SK-N-SH (cell line): ENCODE measurements around the gene DIO3. TPM values are rescaled to one million over a fixed set of nuclear protein-coding genes. Genes with fewer than 3 reads are reported as not detected.

ENCODE experiments used
- CTCF ChIA-PET: fragments of 300-600, 350-600 bp; formaldehyde crosslinking; extraction: SDS; loops from one replicate; lab custom pipeline; 2021; lab: Yijun Ruan, JAX
- POLR2A ChIA-PET: fragments of 350-600 bp; sonication (Branson Sonifier 250); formaldehyde crosslinking; extraction: SDS; loops from one replicate; lab custom pipeline; 2020; ENCODE audit warnings: antibody characterized with exemption, inconsistent platforms; lab: Yijun Ruan, JAX
- DNase-seq: peaks from one replicate; pipeline ENCODE4 v3.0.0; 2012
- H2AFZ ChIP-seq: fragments of 200-600 bp; sonication (generic); 2 replicates; pipeline ENCODE4 v1.8.1; 2016; ENCODE audit warnings: antibody characterized with exemption, mild to moderate bottlenecking, low read depth
- H3F3A ChIP-seq: fragments of 200-600 bp; sonication (generic); replicated peaks from 2 replicates; pipeline ENCODE3; 2016; ENCODE audit warnings: antibody characterized with exemption, mild to moderate bottlenecking; ENCODE audit not compliant: insufficient read depth
- H3K27ac ChIP-seq, 2 experiments: fragments of 200-500 bp in 1 of 2; fragments of 200-600 bp in 1 of 2; sonication (Bioruptor generic) in 1 of 2; sonication (generic), shearing (Covaris generic) in 1 of 2; 2 replicates each; pipeline versions ENCODE4 v1.5.1 to v1.6.1; 2014 to 2016; ENCODE audit warnings: low read depth in 2 of 2, inconsistent platforms in 1 of 2, low read length in 1 of 2, mild to moderate bottlenecking in 1 of 2, mixed read lengths in 1 of 2
- H3K27me3 ChIP-seq: fragments of 200-600 bp; sonication (generic), shearing (Covaris generic); 2 replicates; pipeline ENCODE4 v1.6.1; 2016; ENCODE audit warnings: mixed run types; ENCODE audit not compliant: insufficient read depth
- H3K36me3 ChIP-seq, 2 experiments: fragments of 200-500 bp in 1 of 2; fragments of 200-600 bp in 1 of 2; sonication (Bioruptor generic) in 1 of 2; sonication (generic) in 1 of 2; replicated peaks in 1 of 2; 2 replicates each; pipeline versions ENCODE3 to v1.5.1; 2014 to 2016; ENCODE audit warnings: low read length in 1 of 2, mild to moderate bottlenecking in 1 of 2; ENCODE audit not compliant: insufficient read depth in 2 of 2, control insufficient read depth in 1 of 2
- H3K4me1 ChIP-seq, 2 experiments: fragments of 200-500 bp in 1 of 2; fragments of 200-600 bp in 1 of 2; sonication (Bioruptor generic) in 1 of 2; sonication (generic), shearing (Covaris generic) in 1 of 2; 2 replicates each; pipeline versions ENCODE4 v1.5.1 to v1.6.1; 2014 to 2016; ENCODE audit warnings: low read depth in 1 of 2, low read length in 1 of 2, mixed run types in 1 of 2; ENCODE audit not compliant: insufficient read depth in 2 of 2, control insufficient read depth in 1 of 2
- H3K4me2 ChIP-seq: fragments of 200-600 bp; sonication (generic), shearing (Covaris generic); 2 replicates; pipeline ENCODE4 v1.6.1; 2017; ENCODE audit warnings: mixed run types
- H3K4me3 ChIP-seq, 2 experiments: fragments of 200-500 bp in 1 of 2; fragments of 200-600 bp in 1 of 2; sonication (Bioruptor generic) in 1 of 2; sonication (generic), shearing (Covaris generic) in 1 of 2; 2 replicates each; pipeline versions ENCODE4 v1.5.1 to v1.8.1; 2014 to 2016; ENCODE audit warnings: low read depth in 2 of 2, inconsistent platforms in 1 of 2, low read length in 1 of 2, mild to moderate bottlenecking in 1 of 2, mixed read lengths in 1 of 2, moderate library complexity in 1 of 2
- H3K79me2 ChIP-seq: fragments of 200-600 bp; sonication (generic); 2 replicates; pipeline ENCODE4 v1.8.1; 2017; ENCODE audit warnings: mild to moderate bottlenecking; ENCODE audit not compliant: insufficient read depth
- H3K9ac ChIP-seq: fragments of 200-600 bp; sonication (generic); 2 replicates; pipeline ENCODE4 v1.6.1; 2017; ENCODE audit warnings: mixed run types
- H3K9me2 ChIP-seq: fragments of 200-600 bp; sonication (generic); 2 replicates; pipeline ENCODE4 v1.6.1; 2017; ENCODE audit warnings: mixed run types
- H3K9me3 ChIP-seq: fragments of 200-600 bp; sonication (generic); 2 replicates; pipeline ENCODE4 v1.6.1; 2017; ENCODE audit warnings: mixed run types, mild to moderate bottlenecking, moderate library complexity
- H4K20me1 ChIP-seq: fragments of 200-600 bp; sonication (generic); 2 replicates; pipeline ENCODE4 v1.6.1; 2017; ENCODE audit warnings: mild to moderate bottlenecking, mixed run types; ENCODE audit not compliant: insufficient read depth
- CHD2 ChIP-seq: fragments of 150-350 bp; IDR thresholded peaks from 2 replicates; pipeline ENCODE4 v1.6.1; 2018; ENCODE audit warnings: low read length; ENCODE audit not compliant: partially characterized antibody
- CTCF ChIP-seq: fragments of 200-600 bp; sonication (generic); IDR thresholded peaks from 2 replicates; pipeline ENCODE4 v1.6.1; 2017; ENCODE audit warnings: antibody characterized with exemption, mild to moderate bottlenecking, moderate library complexity
- ELF1 ChIP-seq: IDR thresholded peaks from 2 replicates; pipeline ENCODE4 v1.4.0; 2012
- EP300 ChIP-seq, 2 experiments: IDR thresholded peaks; 2 replicates each; pipeline versions ENCODE4 v1.4.0 to v1.6.1; 2012; ENCODE audit warnings: borderline replicate concordance in 1 of 2, low read depth in 1 of 2, low read length in 1 of 2
- EZH2phosphoT487 ChIP-seq: fragments of 200-600 bp; sonication (generic); IDR thresholded peaks from 2 replicates; pipeline ENCODE4 v1.6.1; 2017; ENCODE audit warnings: low read depth, mixed run types, mild to moderate bottlenecking, antibody characterized with exemption, moderate library complexity, borderline replicate concordance
- FOXJ3 ChIP-seq: sonication (generic); formaldehyde crosslinking; IDR thresholded peaks from 2 replicates; pipeline ENCODE4 v1.5.1; 2020; ENCODE audit warnings: mild to moderate bottlenecking, missing genetic modification reagents
- FOXM1 ChIP-seq: IDR thresholded peaks from 2 replicates; pipeline ENCODE4 v1.4.0; 2012; ENCODE audit warnings: low read depth, mild to moderate bottlenecking
- MXI1 ChIP-seq: IDR thresholded peaks from 2 replicates; pipeline ENCODE4 v1.6.1; 2012; ENCODE audit warnings: mild to moderate bottlenecking, low read depth, low read length, improper control_type of control experiment
- NFIC ChIP-seq: IDR thresholded peaks from 2 replicates; pipeline ENCODE4 v1.4.0; 2012; ENCODE audit warnings: borderline replicate concordance
- SMC3 ChIP-seq: IDR thresholded peaks from 2 replicates; pipeline ENCODE4 v1.6.1; 2012; ENCODE audit warnings: low read depth, low read length, improper control_type of control experiment
- TCF12 ChIP-seq: IDR thresholded peaks from 2 replicates; pipeline ENCODE4 v1.4.0; 2012
- TEAD4 ChIP-seq: IDR thresholded peaks from 2 replicates; pipeline ENCODE4 v1.4.0; 2012; ENCODE audit warnings: mild to moderate bottlenecking, borderline replicate concordance; ENCODE audit not compliant: insufficient read depth
- USF1 ChIP-seq: IDR thresholded peaks from 2 replicates; pipeline ENCODE4 v1.4.0; 2012; ENCODE audit warnings: low read depth, borderline replicate concordance
- USF2 ChIP-seq: fragments of 150-350 bp; IDR thresholded peaks from 2 replicates; pipeline ENCODE4 v1.6.1; 2017; ENCODE audit warnings: antibody characterized with exemption, low read length, low read depth, borderline replicate concordance
- YY1 ChIP-seq: IDR thresholded peaks from 2 replicates; pipeline ENCODE4 v1.4.0; 2012; ENCODE audit warnings: low read depth, mild to moderate bottlenecking
- WGBS: methylation state at CpG from one replicate; pipeline ENCODE4 v1.1.6; 2017; ENCODE audit warnings: low lambda C conversion rate; 5-methylcytosine and 5-hydroxymethylcytosine counted together
- polyA plus RNA-seq, 3 experiments: library from polyadenylated mRNA; depleted of rRNA; stranded (reverse); fragments of >200 nt; gene quantifications; 2 replicates each; pipeline ENCODE4 v1.2.3, GENCODE V29; 2012
- TF ChIP-seq, protein P1 (sequence below): IDR thresholded peaks from 2 replicates; pipeline ENCODE4 v1.4.0; 2012; ENCODE audit warnings: low read depth
- TF ChIP-seq, protein P2 (sequence below): IDR thresholded peaks from 2 replicates; pipeline ENCODE4 v1.6.1; 2012; ENCODE audit warnings: mild to moderate bottlenecking, low read depth, low read length, moderate library complexity
- TF ChIP-seq, protein P3 (sequence below): IDR thresholded peaks from 2 replicates; pipeline ENCODE4 v1.4.0; 2012; ENCODE audit warnings: low read depth, borderline replicate concordance

Gene DIO3
- polyA plus RNA-seq, 1 of the 3 experiments (the other 2 are of a cell fraction), result not detected

DNA sequence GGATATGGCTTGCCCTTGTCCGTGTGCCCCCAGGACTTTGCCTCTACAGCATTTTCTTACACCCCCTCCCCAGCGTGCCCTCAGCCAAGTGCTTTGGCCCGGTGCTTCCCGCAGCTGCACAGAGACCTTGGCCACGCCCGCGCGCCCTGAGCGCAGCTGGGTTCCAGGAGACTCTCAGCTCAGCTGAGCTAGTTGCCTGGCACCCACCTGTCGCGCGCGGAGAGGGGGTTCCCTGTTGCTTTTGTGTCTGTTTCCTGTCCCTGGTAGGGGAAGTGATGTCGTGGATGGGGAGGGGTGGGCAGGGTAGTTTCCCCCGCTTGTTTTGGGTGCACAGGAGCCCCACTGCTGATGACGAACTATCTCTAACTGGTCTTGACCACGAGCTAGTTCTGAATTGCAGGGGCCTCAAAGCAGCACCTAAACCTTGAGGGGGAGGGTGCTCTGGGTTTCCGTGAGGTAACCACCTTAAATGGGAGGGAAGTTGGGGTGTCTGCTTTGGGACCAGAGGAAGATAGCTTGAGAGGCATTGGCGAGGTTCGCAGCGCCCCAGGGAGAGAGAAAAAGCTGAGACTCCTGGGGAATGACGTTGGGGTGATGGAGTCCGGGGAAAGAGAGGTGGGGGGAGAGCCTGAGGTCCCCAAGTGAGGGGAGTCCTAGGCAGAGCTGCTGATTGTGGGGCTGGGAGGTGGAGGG, 1.5 kb downstream of the DIO3 start:
- TF ChIP-seq EZH2phosphoT487 (no peak), EP300 (IDR thresholded peaks at IDR 0.05; ENCODE audit: borderline replicate concordance in 1 of 2, low read depth in 1 of 2, low read length in 1 of 2) (no peak), FOXJ3 (CRISPR knock-in tag) (no peak), FOXM1 (no peak), MXI1 (no peak), NFIC (no peak), USF1 (no peak), TCF12 (no peak), CHD2 (no peak), SMC3 (no peak), YY1 (no peak), CTCF (no peak), USF2 (no peak), TEAD4 (no peak), ELF1 (no peak)
- TF ChIP-seq, protein P1, sequence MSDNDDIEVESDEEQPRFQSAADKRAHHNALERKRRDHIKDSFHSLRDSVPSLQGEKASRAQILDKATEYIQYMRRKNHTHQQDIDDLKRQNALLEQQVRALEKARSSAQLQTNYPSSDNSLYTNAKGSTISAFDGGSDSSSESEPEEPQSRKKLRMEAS, result no peak
- TF ChIP-seq, protein P2, sequence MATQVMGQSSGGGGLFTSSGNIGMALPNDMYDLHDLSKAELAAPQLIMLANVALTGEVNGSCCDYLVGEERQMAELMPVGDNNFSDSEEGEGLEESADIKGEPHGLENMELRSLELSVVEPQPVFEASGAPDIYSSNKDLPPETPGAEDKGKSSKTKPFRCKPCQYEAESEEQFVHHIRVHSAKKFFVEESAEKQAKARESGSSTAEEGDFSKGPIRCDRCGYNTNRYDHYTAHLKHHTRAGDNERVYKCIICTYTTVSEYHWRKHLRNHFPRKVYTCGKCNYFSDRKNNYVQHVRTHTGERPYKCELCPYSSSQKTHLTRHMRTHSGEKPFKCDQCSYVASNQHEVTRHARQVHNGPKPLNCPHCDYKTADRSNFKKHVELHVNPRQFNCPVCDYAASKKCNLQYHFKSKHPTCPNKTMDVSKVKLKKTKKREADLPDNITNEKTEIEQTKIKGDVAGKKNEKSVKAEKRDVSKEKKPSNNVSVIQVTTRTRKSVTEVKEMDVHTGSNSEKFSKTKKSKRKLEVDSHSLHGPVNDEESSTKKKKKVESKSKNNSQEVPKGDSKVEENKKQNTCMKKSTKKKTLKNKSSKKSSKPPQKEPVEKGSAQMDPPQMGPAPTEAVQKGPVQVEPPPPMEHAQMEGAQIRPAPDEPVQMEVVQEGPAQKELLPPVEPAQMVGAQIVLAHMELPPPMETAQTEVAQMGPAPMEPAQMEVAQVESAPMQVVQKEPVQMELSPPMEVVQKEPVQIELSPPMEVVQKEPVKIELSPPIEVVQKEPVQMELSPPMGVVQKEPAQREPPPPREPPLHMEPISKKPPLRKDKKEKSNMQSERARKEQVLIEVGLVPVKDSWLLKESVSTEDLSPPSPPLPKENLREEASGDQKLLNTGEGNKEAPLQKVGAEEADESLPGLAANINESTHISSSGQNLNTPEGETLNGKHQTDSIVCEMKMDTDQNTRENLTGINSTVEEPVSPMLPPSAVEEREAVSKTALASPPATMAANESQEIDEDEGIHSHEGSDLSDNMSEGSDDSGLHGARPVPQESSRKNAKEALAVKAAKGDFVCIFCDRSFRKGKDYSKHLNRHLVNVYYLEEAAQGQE, result no peak
- TF ChIP-seq, protein P3, sequence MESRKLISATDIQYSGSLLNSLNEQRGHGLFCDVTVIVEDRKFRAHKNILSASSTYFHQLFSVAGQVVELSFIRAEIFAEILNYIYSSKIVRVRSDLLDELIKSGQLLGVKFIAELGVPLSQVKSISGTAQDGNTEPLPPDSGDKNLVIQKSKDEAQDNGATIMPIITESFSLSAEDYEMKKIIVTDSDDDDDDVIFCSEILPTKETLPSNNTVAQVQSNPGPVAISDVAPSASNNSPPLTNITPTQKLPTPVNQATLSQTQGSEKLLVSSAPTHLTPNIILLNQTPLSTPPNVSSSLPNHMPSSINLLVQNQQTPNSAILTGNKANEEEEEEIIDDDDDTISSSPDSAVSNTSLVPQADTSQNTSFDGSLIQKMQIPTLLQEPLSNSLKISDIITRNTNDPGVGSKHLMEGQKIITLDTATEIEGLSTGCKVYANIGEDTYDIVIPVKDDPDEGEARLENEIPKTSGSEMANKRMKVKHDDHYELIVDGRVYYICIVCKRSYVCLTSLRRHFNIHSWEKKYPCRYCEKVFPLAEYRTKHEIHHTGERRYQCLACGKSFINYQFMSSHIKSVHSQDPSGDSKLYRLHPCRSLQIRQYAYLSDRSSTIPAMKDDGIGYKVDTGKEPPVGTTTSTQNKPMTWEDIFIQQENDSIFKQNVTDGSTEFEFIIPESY, result no peak
- H3K9me3 ChIP-seq, result no peaks in the 10 kb centered on the region
- no peaks in the 10 kb centered on the region for H3K9me2 ChIP-seq
- WGBS, result 72% methylated on average over 23 of the region's 23 CpGs
- no peaks in the 10 kb centered on the region for H4K20me1 ChIP-seq
- no peaks in the 10 kb centered on the region for H3K27me3 ChIP-seq
- H3F3A ChIP-seq, result no peaks in the 10 kb centered on the region
- POLR2A ChIA-PET, result interaction anchor here (0.7 kb wide), 1 partner anchor 313 kb away, joined by 3 read pairs; no protein-coding TSS in a partner anchor
- no peaks in the 10 kb centered on the region for H3K79me2 ChIP-seq
- no peaks in the 10 kb centered on the region for H3K36me3 ChIP-seq
- DNase-seq, result peak; percentile 33
- H3K4me1 ChIP-seq, result peaks cover 0 to 23% of the 10 kb centered on the region in 2 experiments; a peak in 1 of 4 replicates
- no peak overlapping the region for H3K9ac ChIP-seq
- H2AFZ ChIP-seq, result no peak overlapping the region
- CTCF ChIA-PET, result interaction anchor here (0.7 to 2.1 kb wide), 4 partner anchors 21 to 66 kb away, joined by 3 to 7 read pairs (median 4); no protein-coding TSS in a partner anchor
- H3K4me2 ChIP-seq, result no peak overlapping the region
- no peak overlapping the region for H3K27ac ChIP-seq
- no peak overlapping the region; a peak in 1 of 4 replicates for H3K4me3 ChIP-seq
